Common myeloid progenitor, CD34-positive (primary cell): Measurements from ENCODE around the gene RPP38.

Source experiments
- CTCF ChIA-PET: fragments of 350-600 bp; sonication (Branson Sonifier 250); formaldehyde crosslinking; loops from one replicate; lab custom pipeline; 2021; ENCODE audit warnings: antibody characterized with exemption; lab: Charles Lee
- POLR2A ChIA-PET: fragments of 350-600 bp; sonication (Branson Sonifier 250); formaldehyde crosslinking; loops from one replicate; lab custom pipeline; 2021; ENCODE audit warnings: antibody characterized with exemption; lab: Charles Lee
- DNase-seq, 3 donors: peaks; one replicate each; pipeline versions ENCODE4 v3.0.0 to v3.0.0-alpha.2; 2013
- H3K27ac ChIP-seq, 2 experiments: 1 replicate in 1 of 2; 2 replicates in 1 of 2; pipeline ENCODE4 v1.7.0; 2013; ENCODE audit warnings: inconsistent platforms in 2 of 2, low read length in 2 of 2, mild to moderate bottlenecking in 2 of 2, low read depth in 1 of 2, moderate library complexity in 1 of 2; ENCODE audit not compliant: severe bottlenecking in 2 of 2, insufficient read depth in 1 of 2, poor library complexity in 1 of 2
- H3K27me3 ChIP-seq, 5 experiments: replicated peaks in 2 of 5; 1 replicate in 3 of 5; 2 replicates in 2 of 5; pipeline versions ENCODE4 v1.6.1 to v1.7.0; 2013; ENCODE audit warnings: low read length in 4 of 5, mild to moderate bottlenecking in 2 of 5, moderate library complexity in 2 of 5, inconsistent platforms in 1 of 5; ENCODE audit not compliant: insufficient read depth in 5 of 5, control insufficient read depth in 4 of 5
- H3K36me3 ChIP-seq, 4 experiments: 1 replicate in 2 of 4; 2 replicates in 2 of 4; pipeline versions ENCODE4 v1.6.1 to v1.7.0; 2013; ENCODE audit warnings: low read length in 3 of 4, control low read depth in 1 of 4, mild to moderate bottlenecking in 1 of 4; ENCODE audit not compliant: control insufficient read depth in 4 of 4, insufficient read depth in 4 of 4
- H3K4me1 ChIP-seq, 4 experiments: 1 replicate in 3 of 4; 2 replicates in 1 of 4; pipeline versions ENCODE4 v1.6.1 to v1.7.1; 2013; ENCODE audit warnings: low read length in 3 of 4, mild to moderate bottlenecking in 3 of 4, control low read depth in 1 of 4, inconsistent platforms in 1 of 4, moderate library complexity in 1 of 4; ENCODE audit not compliant: control insufficient read depth in 4 of 4, insufficient read depth in 4 of 4; ENCODE audit errors: control extremely low read depth in 1 of 4
- H3K4me3 ChIP-seq, 7 experiments: 1 replicate in 4 of 7; 2 replicates in 3 of 7; pipeline versions ENCODE4 v1.5.1 to v1.7.0; 2013; ENCODE audit warnings: mild to moderate bottlenecking in 7 of 7, low read length in 6 of 7, moderate library complexity in 6 of 7, inconsistent platforms in 2 of 7, low read depth in 2 of 7, control low read depth in 1 of 7; ENCODE audit not compliant: insufficient read depth in 4 of 7, control insufficient read depth in 1 of 7; ENCODE audit errors: extremely low read depth in 1 of 7
- H3K9me3 ChIP-seq, 5 experiments: 1 replicate in 4 of 5; 2 replicates in 1 of 5; pipeline versions ENCODE4 v1.6.1 to v1.7.1; 2013; ENCODE audit warnings: low read length in 4 of 5, mild to moderate bottlenecking in 2 of 5, inconsistent platforms in 1 of 5, low read depth in 1 of 5, moderate library complexity in 1 of 5; ENCODE audit not compliant: control insufficient read depth in 4 of 5, insufficient read depth in 2 of 5; ENCODE audit errors: control extremely low read depth in 1 of 5
- WGBS: methylation state at CpG from one replicate; pipeline ENCODE4 v1.1.5; 2013; ENCODE audit not compliant: insufficient coverage; 5-methylcytosine and 5-hydroxymethylcytosine counted together

Gene RPP38

GRCh38 chr10:15146366-15146765, 49.2 kb downstream of the RPP38 start:
- ChIA-PET CTCF (no interaction called here), POLR2A (no interaction called here)
- DNase-seq, result no peak
- Histone ChIP-seq H3K4me1 (peaks cover 0 to 5% (median 2%) of the 10 kb centered on the region in 4 experiments), H3K27ac (no peak overlapping the region), H3K27me3 (no peaks in the 10 kb centered on the region), H3K36me3 (no peaks in the 10 kb centered on the region), H3K4me3 (no peak overlapping the region), H3K9me3 (no peaks in the 10 kb centered on the region)
- WGBS, result 93% methylated on average over 6 of the region's 7 CpGs

- Histone ChIP-seq H3K4me1 (no peaks in the 10 kb centered on the region), H3K36me3 (no peaks in the 10 kb centered on the region), H3K4me3 (no peak overlapping the region), H3K27me3 (no peaks in the 10 kb centered on the region), H3K27ac (no peak overlapping the region), H3K9me3 (no peaks in the 10 kb centered on the region)
- POLR2A ChIA-PET, result no interaction called here
- DNase-seq, result no peak
- no CpG with 5 or more reads among the region's 4 CpGs for WGBS
- CTCF ChIA-PET, result no interaction called here
These were observed 50.6 kb downstream of the RPP38 start for GRCh38 chr10:15147594-15148392.

GRCh38 chr10:15149042-15149771, 52.1 kb downstream of the RPP38 start:
- Histone ChIP-seq H3K9me3 (no peaks in the 10 kb centered on the region), H3K4me1 (no peaks in the 10 kb centered on the region), H3K27ac (no peak overlapping the region), H3K36me3 (no peaks in the 10 kb centered on the region), H3K27me3 (no peaks in the 10 kb centered on the region), H3K4me3 (no peak overlapping the region)
- ChIA-PET CTCF (no interaction called here), POLR2A (interaction anchor here (0.6 kb wide), 1 partner anchor 315 kb away, joined by 3 read pairs; no protein-coding TSS in a partner anchor)
- DNase-seq, result no peak
- 91% methylated on average over 6 of the region's 10 CpGs for WGBS

GRCh38 chr10:15150563-15150962, 53.4 kb downstream of the RPP38 start:
- CTCF ChIA-PET, result interaction anchor here (0.6 to 1.0 kb wide), 2 partner anchors 13 to 42 kb away, joined by 3 to 4 read pairs; no protein-coding TSS in a partner anchor

GRCh38 chr10:15152556-15152955, 55.4 kb downstream of the RPP38 start:
- Histone ChIP-seq H3K4me3 (no peak overlapping the region), H3K4me1 (no peaks in the 10 kb centered on the region), H3K36me3 (no peaks in the 10 kb centered on the region), H3K27me3 (no peaks in the 10 kb centered on the region), H3K9me3 (no peaks in the 10 kb centered on the region), H3K27ac (no peak overlapping the region)
- DNase-seq, result no peak
- ChIA-PET CTCF (interaction anchor here (1.4 kb wide), 1 partner anchor 10 kb away, joined by 4 read pairs; no protein-coding TSS in a partner anchor), POLR2A (no interaction called here)

More at GRCh38 chr10:15150563-15150962, 53.4 kb downstream of the RPP38 start:
- Histone ChIP-seq H3K4me1 (no peaks in the 10 kb centered on the region), H3K27ac (no peak overlapping the region), H3K27me3 (no peaks in the 10 kb centered on the region), H3K36me3 (no peaks in the 10 kb centered on the region), H3K9me3 (no peaks in the 10 kb centered on the region), H3K4me3 (no peak overlapping the region)
- no peak for DNase-seq
- POLR2A ChIA-PET, result no interaction called here
- 100% methylated on average over 6 of the region's 7 CpGs for WGBS
